K562 treated with DMSO at 1 percent for 24 hours (cell line): ENCODE measurements around the gene C14orf119. TPM values are rescaled to one million over a fixed set of nuclear protein-coding genes. Genes with fewer than 3 reads are reported as not detected.

ENCODE experiments used
- total RNA-seq: library from RNA; unstranded; fragments of 300-600 nt; gene quantifications from 2 replicates; pipeline ENCODE4 v1.2.3, GENCODE V29; 2022; ENCODE audit warnings: low read depth; ENCODE audit not compliant: insufficient read depth

The C14orf119 gene, protein sequence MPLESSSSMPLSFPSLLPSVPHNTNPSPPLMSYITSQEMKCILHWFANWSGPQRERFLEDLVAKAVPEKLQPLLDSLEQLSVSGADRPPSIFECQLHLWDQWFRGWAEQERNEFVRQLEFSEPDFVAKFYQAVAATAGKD
- 33.7 and 50.7 TPM in 2 replicates for total RNA-seq

DNA sequence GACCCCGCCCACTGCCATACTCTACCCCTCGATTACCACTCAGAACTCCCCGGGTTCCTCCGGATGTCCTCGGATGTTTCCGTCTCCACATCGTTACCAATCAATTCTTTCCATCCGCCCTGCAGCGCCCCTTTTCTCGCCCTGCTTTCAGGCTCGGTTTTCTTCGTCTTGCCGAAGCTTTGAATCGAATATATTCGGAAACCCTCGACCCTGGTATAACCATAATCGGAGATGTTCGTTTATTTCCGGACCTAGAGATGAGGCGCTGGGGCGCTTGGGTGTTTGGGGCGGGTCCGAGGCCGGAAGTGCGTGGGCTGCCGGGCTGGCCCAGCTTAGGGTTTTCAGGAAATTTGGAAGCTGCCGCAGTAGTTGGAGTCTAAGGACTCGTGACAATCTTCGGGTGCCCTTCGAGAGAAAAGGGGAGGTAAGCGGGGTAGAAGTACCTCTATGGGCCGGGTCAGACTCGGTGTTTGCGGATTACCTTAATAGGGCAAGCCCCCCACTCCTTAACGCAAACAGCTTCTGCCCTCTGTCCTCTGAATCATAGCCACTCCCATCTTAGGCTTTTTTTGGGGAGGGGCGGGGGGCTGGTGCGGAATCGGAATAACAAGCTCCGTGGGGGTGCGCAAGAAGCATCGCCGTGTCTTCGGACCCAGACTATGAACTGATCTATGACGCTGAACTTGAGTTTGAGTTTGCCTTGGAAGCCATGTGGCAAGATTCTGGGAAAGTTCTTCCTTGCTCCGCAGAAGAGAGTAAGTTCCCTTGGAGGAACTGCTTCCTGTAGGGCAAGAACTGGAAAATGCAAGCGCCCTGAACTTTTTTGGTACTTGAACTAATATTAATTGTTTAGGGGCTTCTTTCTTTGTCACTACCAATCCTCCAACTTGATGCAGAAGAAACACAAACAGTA lies at the start of gene C14orf119:
Gene C14orf119 (plus strand): TSS at position 310 of the 913 bp plus-strand sequence. CDS start 2,154 bp downstream, outside the sequence.

GRCh38 chr14:23056956-23057756 lies 38.1 kb upstream of the C14orf119 start, which contains the start of gene CDH24:
CDH24 (minus strand) TSS chr14:23057520; CDS start chr14:23055733, 1,787 bp downstream.

DNA sequence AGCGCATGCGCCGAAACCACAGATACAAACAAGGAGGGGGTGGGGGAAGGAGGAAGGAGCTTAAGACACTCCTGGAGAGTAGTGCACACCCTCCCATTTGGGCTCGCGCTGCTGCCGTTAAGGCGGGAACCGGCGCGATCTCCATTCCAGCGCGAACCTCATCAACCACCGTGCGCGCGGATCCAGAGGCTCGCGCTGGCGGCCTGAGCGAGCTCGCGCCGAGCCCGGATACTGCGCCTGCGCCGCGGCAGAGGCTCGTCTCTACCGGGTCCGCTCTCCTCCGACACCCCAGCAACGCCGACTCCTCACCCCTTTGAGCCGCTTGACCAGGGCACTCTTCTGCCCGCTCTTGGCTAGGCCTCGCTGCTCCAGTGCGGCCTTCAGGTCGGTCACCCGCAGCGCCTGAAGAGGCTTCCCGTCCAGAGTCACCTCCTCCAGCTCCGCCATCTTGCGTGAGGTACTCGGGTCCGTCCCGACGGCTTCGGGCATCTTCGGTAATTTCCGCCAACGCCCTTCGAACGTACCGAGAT lies 574 bp upstream of the C14orf119 start, which contains the start of gene ACIN1:
Gene ACIN1 (minus strand): TSS at position 471 of the 530 bp plus-strand sequence. CDS start 24 bp downstream, at position 447.

GRCh38 chr14:23104591-23105347 lies 9.5 kb downstream of the C14orf119 start, which contains the start of gene CIROP:
CIROP (minus strand) TSS chr14:23104989; CDS start chr14:23104920, 69 bp downstream.

DNA sequence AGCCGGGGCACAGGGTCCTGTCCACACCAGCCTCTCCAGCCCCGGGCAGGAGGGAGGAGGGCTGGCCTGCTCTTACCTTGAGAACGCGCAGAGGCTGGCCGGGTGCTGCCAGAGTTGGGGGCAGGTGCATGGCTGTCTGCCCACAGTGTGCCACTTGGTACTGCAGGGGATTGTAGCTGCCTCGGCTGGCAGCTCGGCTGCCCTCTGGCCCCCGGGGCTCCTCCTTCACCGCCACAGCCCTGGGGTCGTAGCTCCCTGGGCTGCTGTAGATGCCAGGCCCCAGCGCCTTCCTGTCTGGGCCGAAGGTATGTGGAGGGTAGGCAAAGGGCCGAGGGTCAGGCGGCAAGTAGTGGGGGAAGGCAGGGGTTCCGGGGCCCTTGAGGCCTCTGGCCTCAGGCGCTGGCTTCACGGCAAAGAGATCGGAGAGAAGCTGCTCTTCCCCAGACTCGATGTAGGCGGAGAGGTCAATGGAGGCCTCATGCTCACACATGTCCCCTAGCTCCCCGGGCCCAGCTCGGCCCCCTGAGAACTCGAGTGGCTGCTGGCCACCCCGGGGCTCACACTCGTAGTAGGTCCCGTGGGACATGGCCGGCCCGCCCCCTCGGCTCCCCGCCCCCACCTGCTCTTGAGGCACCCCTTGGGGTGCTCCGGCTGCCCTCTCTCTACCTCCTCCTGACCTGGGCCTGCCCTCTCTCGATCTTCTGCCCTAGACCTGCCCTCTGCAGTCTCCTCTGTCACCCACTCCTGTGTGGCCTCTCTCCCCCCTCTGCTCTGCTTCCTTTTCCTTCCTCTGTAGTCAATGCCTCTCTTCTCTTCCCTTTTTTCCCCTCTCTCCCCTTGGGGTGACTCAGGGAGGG lies 23.4 kb downstream of the C14orf119 start, which contains the start of gene CEBPE:
Gene CEBPE (minus strand): TSS at position 750 of the 857 bp plus-strand sequence. CDS start 164 bp downstream, at position 586.

Other genes with a start within 250 kb of the C14orf119 start
- 75.9 and 77.9 TPM in 2 replicates for gene LRP10, start 223.8 kb upstream of the C14orf119 start, total RNA-seq
- 0.79 and 1.2 TPM in 2 replicates for gene REM2, start 212.3 kb upstream of the C14orf119 start, total RNA-seq
- gene RBM23, start 176.4 kb upstream of the C14orf119 start, total RNA-seq: 44.1 and 51.2 TPM in 2 replicates
- 92.0 and 107 TPM in 2 replicates for gene PRMT5, start 166.1 kb upstream of the C14orf119 start, total RNA-seq
- gene HAUS4, start 138.4 kb upstream of the C14orf119 start, total RNA-seq: 103 and 114 TPM in 2 replicates
- gene AJUBA, start 113.0 kb upstream of the C14orf119 start, total RNA-seq: 13.0 and 13.8 TPM in 2 replicates
- gene C14orf93, start 85.4 kb upstream of the C14orf119 start, total RNA-seq: 24.9 and 27.5 TPM in 2 replicates
- gene PSMB5, start 60.6 kb upstream of the C14orf119 start, total RNA-seq: 142 and 154 TPM in 2 replicates
- gene PSMB11, start 53.3 kb upstream of the C14orf119 start, total RNA-seq: not detected in 2 replicates
- 19.6 and 20.7 TPM in 2 replicates for gene CDH24, start 38.0 kb upstream of the C14orf119 start, total RNA-seq
- 102 and 115 TPM in 2 replicates for gene ACIN1, start 369 bp upstream of the C14orf119 start, total RNA-seq
- not detected in 2 replicates for gene CIROP, start 9.5 kb downstream of the C14orf119 start, total RNA-seq
- gene CEBPE, start 23.8 kb downstream of the C14orf119 start, total RNA-seq: not detected in 2 replicates
- 7.6 and 9.6 TPM in 2 replicates for gene SLC7A8, start 88.2 kb downstream of the C14orf119 start, total RNA-seq
- not detected in 2 replicates for gene RNF212B, start 142.4 kb downstream of the C14orf119 start, total RNA-seq
- 11.7 and 15.7 TPM in 2 replicates for gene HOMEZ, start 190.6 kb downstream of the C14orf119 start, total RNA-seq
- 9.0 and 10.3 TPM in 2 replicates for gene PPP1R3E, start 207.4 kb downstream of the C14orf119 start, total RNA-seq
- gene BCL2L2, start 211.3 kb downstream of the C14orf119 start, total RNA-seq: 18.4 and 20.3 TPM in 2 replicates
- 97.6 and 109 TPM in 2 replicates for gene PABPN1, start 226.0 kb downstream of the C14orf119 start, total RNA-seq